Measurements from ENCODE around the gene ZNF804A.

- TF ChIP-seq POLR2A (IDR thresholded peaks at IDR 0.05; ENCODE audit: low read depth, low read length) (no peak), TAF1 (IDR thresholded peaks at IDR 0.05; ENCODE audit: borderline replicate concordance, low read depth, low read length) (no peak), POLR2AphosphoS5 (IDR thresholded peaks at IDR 0.05; ENCODE audit: low read depth, low read length) (no peak)
Observed at GRCh38 chr2:184906160-184906559, 307.8 kb downstream of the ZNF804A start.
